ENCODE results near the gene PVALEF.

The PVALEF gene

GRCh38 chr17:81163703-81164370, 1.5 kb upstream of the PVALEF start:
- DNase-seq, result no peak

- no peak for DNase-seq
Measured at GRCh38 chr17:81164371-81165245, 699 bp upstream of the PVALEF start.

GRCh38 chr17:81166033-81166492, 756 bp downstream of the PVALEF start, which contains the start of gene AATK:
AATK (minus strand) TSS chr17:81166221; CDS start chr17:81165992, 229 bp downstream.
- no peak for DNase-seq

GRCh38 chr17:81167194-81167524, 1.9 kb downstream of the PVALEF start:
- no peak for DNase-seq

- DNase-seq, result no peak
Measured at GRCh38 chr17:81167638-81168037, 2.3 kb downstream of the PVALEF start.

- DNase-seq, result no peak
Measured at GRCh38 chr17:81169870-81170309, 4.6 kb downstream of the PVALEF start.

- DNase-seq, result no peak
Measured at GRCh38 chr17:81170727-81171494, 5.6 kb downstream of the PVALEF start.

- DNase-seq, result no peak
Measured at GRCh38 chr17:81171941-81172340, 6.6 kb downstream of the PVALEF start.

GRCh38 chr17:81173052-81173761, 7.9 kb downstream of the PVALEF start:
- no peak for DNase-seq

GRCh38 chr17:81173762-81174155, 8.5 kb downstream of the PVALEF start:
- no peak for DNase-seq

GRCh38 chr17:81176666-81177065, 11.4 kb downstream of the PVALEF start:
- no peak for DNase-seq

- DNase-seq, result no peak
Measured at GRCh38 chr17:81178136-81179091, 13.1 kb downstream of the PVALEF start.

GRCh38 chr17:81179220-81179619, 13.9 kb downstream of the PVALEF start:
- DNase-seq, result no peak

- no peak for DNase-seq
Measured at GRCh38 chr17:81179861-81180260, 14.6 kb downstream of the PVALEF start.

GRCh38 chr17:81180836-81181810, 15.8 kb downstream of the PVALEF start:
- DNase-seq, result no peak

- no peak for DNase-seq
Measured at GRCh38 chr17:81181811-81182185, 16.5 kb downstream of the PVALEF start.

GRCh38 chr17:81182596-81182995, 17.3 kb downstream of the PVALEF start:
- DNase-seq, result no peak

GRCh38 chr17:81183316-81183715, 18.0 kb downstream of the PVALEF start:
- DNase-seq, result no peak

GRCh38 chr17:81183807-81184206, 18.5 kb downstream of the PVALEF start:
- no peak for DNase-seq

GRCh38 chr17:81184555-81184954, 19.2 kb downstream of the PVALEF start:
- DNase-seq, result no peak
